HL-60 (cell line): ENCODE measurements around the gene ALK.

Experiments
- CTCF ChIP-seq: IDR thresholded peaks from one replicate; pipeline ENCODE4 v1.5.1; 2011; ENCODE audit warnings: low read length, control low read depth, inconsistent platforms; ENCODE audit not compliant: insufficient read depth
- GABPA ChIP-seq: IDR thresholded peaks from 2 replicates; pipeline ENCODE4 v1.6.1; 2012; ENCODE audit warnings: low read depth
- SPI1 ChIP-seq: IDR thresholded peaks from 2 replicates; pipeline ENCODE4 v1.6.1; 2012; ENCODE audit warnings: low read depth, mild to moderate bottlenecking, borderline replicate concordance
- TF ChIP-seq, protein P1 (sequence below): IDR thresholded peaks from 2 replicates; pipeline ENCODE4 v1.6.1; 2012; ENCODE audit warnings: low read depth; ENCODE audit not compliant: insufficient replicate concordance

DNA sequence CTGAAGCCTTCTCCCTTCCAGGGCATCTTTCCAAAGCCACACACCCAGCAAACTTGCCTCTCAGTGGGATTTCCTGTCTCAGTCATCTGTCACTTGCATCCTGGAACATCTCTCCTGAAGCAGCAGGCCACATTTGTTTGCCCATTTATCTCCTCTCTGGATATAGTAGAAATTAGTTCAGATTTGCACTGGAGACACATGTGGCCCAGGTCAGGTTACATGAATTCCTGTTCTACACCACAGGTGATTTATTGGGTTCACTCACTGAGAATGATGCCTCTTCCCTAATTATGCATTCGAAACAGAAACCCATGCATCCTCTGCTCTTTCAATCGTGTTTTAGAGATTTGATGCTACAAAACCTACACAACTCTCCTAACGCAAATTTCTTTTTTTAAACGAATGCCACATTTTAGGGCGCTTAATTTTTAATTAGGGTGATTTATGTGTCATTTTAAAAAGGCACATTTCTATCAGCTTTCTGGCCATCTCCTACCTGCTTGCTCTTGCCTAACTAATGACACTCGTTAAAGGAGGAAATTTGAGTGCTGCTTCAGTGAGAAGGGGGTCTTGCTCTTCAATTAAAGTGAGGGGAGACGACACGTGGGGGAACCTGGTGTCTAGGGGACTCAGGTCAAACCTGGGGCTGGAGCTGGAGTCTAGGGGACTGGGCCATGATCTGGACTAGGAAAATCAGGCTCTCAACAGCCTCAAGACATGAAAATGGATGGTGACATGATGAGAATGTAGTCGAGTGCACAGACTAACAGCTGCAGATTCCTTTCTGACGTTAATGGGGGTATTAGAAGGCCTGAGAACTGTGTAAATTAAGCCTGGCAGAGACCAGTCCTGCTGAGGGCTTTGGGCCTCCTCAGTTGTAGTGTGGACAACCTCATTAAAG lies 584.8 kb downstream of the ALK start:
- TF ChIP-seq CTCF (no peak), SPI1 (no peak), GABPA (no peak)
- TF ChIP-seq, protein P1, sequence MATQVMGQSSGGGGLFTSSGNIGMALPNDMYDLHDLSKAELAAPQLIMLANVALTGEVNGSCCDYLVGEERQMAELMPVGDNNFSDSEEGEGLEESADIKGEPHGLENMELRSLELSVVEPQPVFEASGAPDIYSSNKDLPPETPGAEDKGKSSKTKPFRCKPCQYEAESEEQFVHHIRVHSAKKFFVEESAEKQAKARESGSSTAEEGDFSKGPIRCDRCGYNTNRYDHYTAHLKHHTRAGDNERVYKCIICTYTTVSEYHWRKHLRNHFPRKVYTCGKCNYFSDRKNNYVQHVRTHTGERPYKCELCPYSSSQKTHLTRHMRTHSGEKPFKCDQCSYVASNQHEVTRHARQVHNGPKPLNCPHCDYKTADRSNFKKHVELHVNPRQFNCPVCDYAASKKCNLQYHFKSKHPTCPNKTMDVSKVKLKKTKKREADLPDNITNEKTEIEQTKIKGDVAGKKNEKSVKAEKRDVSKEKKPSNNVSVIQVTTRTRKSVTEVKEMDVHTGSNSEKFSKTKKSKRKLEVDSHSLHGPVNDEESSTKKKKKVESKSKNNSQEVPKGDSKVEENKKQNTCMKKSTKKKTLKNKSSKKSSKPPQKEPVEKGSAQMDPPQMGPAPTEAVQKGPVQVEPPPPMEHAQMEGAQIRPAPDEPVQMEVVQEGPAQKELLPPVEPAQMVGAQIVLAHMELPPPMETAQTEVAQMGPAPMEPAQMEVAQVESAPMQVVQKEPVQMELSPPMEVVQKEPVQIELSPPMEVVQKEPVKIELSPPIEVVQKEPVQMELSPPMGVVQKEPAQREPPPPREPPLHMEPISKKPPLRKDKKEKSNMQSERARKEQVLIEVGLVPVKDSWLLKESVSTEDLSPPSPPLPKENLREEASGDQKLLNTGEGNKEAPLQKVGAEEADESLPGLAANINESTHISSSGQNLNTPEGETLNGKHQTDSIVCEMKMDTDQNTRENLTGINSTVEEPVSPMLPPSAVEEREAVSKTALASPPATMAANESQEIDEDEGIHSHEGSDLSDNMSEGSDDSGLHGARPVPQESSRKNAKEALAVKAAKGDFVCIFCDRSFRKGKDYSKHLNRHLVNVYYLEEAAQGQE: no peak
